HepG2 (cell line): ENCODE measurements around the gene SLC25A5.

Experiments
- FOXK2 ChIP-seq: fragments of 450-650 bp; IDR thresholded peaks from 2 replicates; pipeline ENCODE4 v1.6.1; 2016
- GABPA ChIP-seq, 2 experiments: IDR thresholded peaks; 2 replicates each; pipeline ENCODE4 v1.6.1; 2011 to 2016; ENCODE audit warnings: low read depth in 2 of 2, low read length in 1 of 2, missing biosample characterization in 1 of 2, missing genetic modification characterization in 1 of 2
- HDAC1 ChIP-seq: sonication (generic); formaldehyde crosslinking; IDR thresholded peaks from 2 replicates; pipeline ENCODE4 v1.5.1; 2020; ENCODE audit warnings: mild to moderate bottlenecking, missing genetic modification reagents
- SMAD1 ChIP-seq: sonication (generic); formaldehyde crosslinking; IDR thresholded peaks from 2 replicates; pipeline ENCODE4 v1.4.0; 2020; ENCODE audit warnings: missing genetic modification reagents, low read depth, mild to moderate bottlenecking, borderline replicate concordance
- SMC3 ChIP-seq: IDR thresholded peaks from 2 replicates; pipeline ENCODE4 v1.6.1; 2011; ENCODE audit warnings: low read length, improper control_type of control experiment
- TARDBP ChIP-seq: sonication (generic); formaldehyde crosslinking; IDR thresholded peaks from 2 replicates; pipeline ENCODE4 v1.8.0; 2022; ENCODE audit warnings: mild to moderate bottlenecking, missing genetic modification reagents
- ZFX ChIP-seq: sonication (generic); formaldehyde crosslinking; IDR thresholded peaks from 2 replicates; pipeline ENCODE4 v1.4.0; 2020; ENCODE audit warnings: mild to moderate bottlenecking, low read depth, missing genetic modification reagents, moderate library complexity
- TF ChIP-seq, protein P1 (sequence below): IDR thresholded peaks from 2 replicates; pipeline ENCODE4 v1.6.1; 2016
- TF ChIP-seq, protein P2 (sequence below): IDR thresholded peaks from 2 replicates; pipeline ENCODE4 v1.6.1; 2012; ENCODE audit warnings: inconsistent platforms

DNA sequence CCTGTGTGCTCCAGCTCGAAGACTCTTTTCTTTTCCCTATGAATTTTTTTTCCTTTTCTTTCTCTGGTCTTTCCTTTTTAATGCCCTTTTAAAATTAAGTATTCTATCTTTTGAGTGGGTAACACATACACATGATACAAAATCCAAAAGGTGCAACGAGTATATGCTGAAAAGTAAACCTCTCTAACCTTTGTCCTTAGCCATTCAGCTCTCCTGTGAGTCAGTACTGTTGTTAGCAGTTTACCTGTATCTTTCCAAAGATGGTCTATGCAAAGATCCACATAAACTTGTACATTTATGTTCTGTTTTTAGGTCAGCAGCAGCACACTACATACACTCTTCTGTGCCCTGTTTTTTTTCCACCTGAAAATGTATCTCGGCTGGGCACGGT, 40.5 kb upstream of the SLC25A5 start:
- TF ChIP-seq HDAC1 (CRISPR knock-in tag) (no peak), FOXK2 (no peak), SMC3 (no peak), SMAD1 (CRISPR knock-in tag) (no peak), TARDBP (CRISPR knock-in tag) (no peak), ZFX (no peak), GABPA (IDR thresholded peaks at IDR 0.05; ENCODE audit: low read depth, low read length) (no peak), GABPA (CRISPR knock-in tag; IDR thresholded peaks at IDR 0.05; ENCODE audit: low read depth) (no peak)
- TF ChIP-seq, protein P1, sequence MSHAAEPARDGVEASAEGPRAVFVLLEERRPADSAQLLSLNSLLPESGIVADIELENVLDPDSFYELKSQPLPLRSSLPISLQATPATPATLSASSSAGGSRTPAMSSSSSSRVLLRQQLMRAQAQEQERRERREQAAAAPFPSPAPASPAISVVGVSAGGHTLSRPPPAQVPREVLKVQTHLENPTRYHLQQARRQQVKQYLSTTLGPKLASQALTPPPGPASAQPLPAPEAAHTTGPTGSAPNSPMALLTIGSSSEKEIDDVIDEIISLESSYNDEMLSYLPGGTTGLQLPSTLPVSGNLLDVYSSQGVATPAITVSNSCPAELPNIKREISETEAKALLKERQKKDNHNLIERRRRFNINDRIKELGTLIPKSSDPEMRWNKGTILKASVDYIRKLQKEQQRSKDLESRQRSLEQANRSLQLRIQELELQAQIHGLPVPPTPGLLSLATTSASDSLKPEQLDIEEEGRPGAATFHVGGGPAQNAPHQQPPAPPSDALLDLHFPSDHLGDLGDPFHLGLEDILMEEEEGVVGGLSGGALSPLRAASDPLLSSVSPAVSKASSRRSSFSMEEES (CRISPR knock-in tag): no peak
- TF ChIP-seq, protein P2, sequence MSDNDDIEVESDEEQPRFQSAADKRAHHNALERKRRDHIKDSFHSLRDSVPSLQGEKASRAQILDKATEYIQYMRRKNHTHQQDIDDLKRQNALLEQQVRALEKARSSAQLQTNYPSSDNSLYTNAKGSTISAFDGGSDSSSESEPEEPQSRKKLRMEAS: no peak
